ENCODE measurements around the gene C11orf24. TPM values are rescaled to one million over a fixed set of nuclear protein-coding genes. Genes with fewer than 3 reads are reported as not detected.

C11orf24 gene
- total and polyA plus RNA-seq, 10 of the 15 experiments (the other 5 are each of a cell fraction or from before 2014, with no cell fraction given) = 4.3 to 104 (median 41.4) TPM

GRCh38 chr11:68298659-68299516 is 27.1 kb upstream of the C11orf24 start:
- Histone ChIP-seq H3K27ac (ENCODE audit: control insufficient read depth, insufficient read depth) (no peak overlapping the region), H3K36me3 (ENCODE audit: control insufficient read depth in 2 of 2, insufficient read depth in 2 of 2, low read length in 1 of 2) (no peaks in the 10 kb centered on the region; a peak in 1 of 4 replicates), H3K9me3 (replicated peaks; ENCODE audit: control insufficient read depth, insufficient read depth, low read length) (no peaks in the 10 kb centered on the region; the same call in 2 of the 3 replicates), H3K4me2 (ENCODE audit: control insufficient read depth, insufficient read depth) (no peak overlapping the region), H2AFZ (ENCODE audit: control insufficient read depth, low read depth, low read length) (no peak overlapping the region), H3K4me1 (ENCODE audit: control insufficient read depth, insufficient read depth, low read length) (peaks cover 6% of the 10 kb centered on the region), H4K20me1 (ENCODE audit: control insufficient read depth, insufficient read depth) (no peaks in the 10 kb centered on the region), H3K79me2 (ENCODE audit: control insufficient read depth, insufficient read depth, low read length) (no peaks in the 10 kb centered on the region), H3K27me3 (replicated peaks in 1 of 2; ENCODE audit: control insufficient read depth in 2 of 2, insufficient read depth in 2 of 2, low read length in 1 of 2) (no peaks in the 10 kb centered on the region), H3K9ac (ENCODE audit: control insufficient read depth, insufficient read depth, low read length) (no peak overlapping the region), H3K4me3 (no peak overlapping the region)
- POLR2A ChIA-PET = interaction anchor here (0.6 to 1.9 kb wide), 4 partner anchors 16 to 42 kb away, joined by 3 to 6 read pairs (median 4); partner anchors contain the start of gene C11orf24
- no peak for TF ChIP-seq CREM (IDR thresholded peaks at IDR 0.05; ENCODE audit: low read depth)
- TF ChIP-seq CHD1 (IDR thresholded peaks at IDR 0.05; ENCODE audit: low read depth, low read length) = no peak
- FAIRE-seq (no peak), ATAC-seq (no peak), DNase-seq (ENCODE audit: low read depth, low spot score) (no peak)
- RAD21 ChIA-PET (ENCODE audit: unreplicated experiment) = interaction anchor here (0.7 to 9.7 kb wide), 16 partner anchors 15 to 161 kb away, joined by 3 to 186 read pairs (median 8); partner anchors contain the start of genes C11orf24 and PPP6R3
- intact Hi-C loops (cut with micrococcal nuclease; ENCODE audit: unreplicated experiment) = loop anchor here (5.0 kb wide), 2 partner anchors 83 to 148 kb away; no protein-coding TSS in a partner anchor
- no TSS peak for BruUV-seq (replicated peaks)
- CTCF ChIA-PET = interaction anchor here (0.6 to 12.0 kb wide), 21 partner anchors 8 to 312 kb away, joined by 3 to 365 read pairs (median 5); partner anchors contain the start of gene C11orf24
- SMC1A ChIA-PET (ENCODE audit: uncharacterized antibody, unreplicated experiment) = interaction anchor here (0.7 to 7.9 kb wide), 11 partner anchors 9 to 100 kb away, joined by 3 to 134 read pairs (median 4); partner anchors contain the start of gene C11orf24
- WGBS (ENCODE audit: insufficient coverage, insufficient replicate concordance, low lambda C conversion rate, missing lambda C conversion rate) = 46% methylated on average over 15 of the region's 15 CpGs
- in situ Hi-C loops (cut with MboI) = loop anchor here (5.0 kb wide), 1 partner anchor 42 kb away; no protein-coding TSS in a partner anchor
